K562 (cell line): ENCODE measurements around the gene CEND1. TPM values are rescaled to one million over a fixed set of nuclear protein-coding genes. Genes with fewer than 3 reads are reported as not detected.

Experiments
- BACH1 ChIP-seq: fragments of 200-800 bp; sonication (Bioruptor generic); IDR thresholded peaks from 2 replicates; pipeline ENCODE4 v1.6.1; 2016; ENCODE audit warnings: missing genetic modification characterization, missing compliant biosample characterization
- BCLAF1 ChIP-seq, 2 experiments: fragments of 450-650 bp in 1 of 2; IDR thresholded peaks; 2 replicates each; pipeline ENCODE4 v1.6.1; 2011 to 2017; ENCODE audit warnings: low read depth in 2 of 2, antibody characterized with exemption in 1 of 2, borderline replicate concordance in 1 of 2, low read length in 1 of 2, mild to moderate bottlenecking in 1 of 2, mixed read lengths in 1 of 2; ENCODE audit not compliant: control insufficient read depth in 1 of 2
- BCOR ChIP-seq: fragments of 450-650 bp; IDR thresholded peaks from 2 replicates; pipeline ENCODE4 v1.6.1; 2016
- CTCF ChIP-seq, 3 experiments: IDR thresholded peaks in 2 of 3; conservative IDR thresholded peaks in 1 of 3; 2 replicates each; pipeline ENCODE4 v1.5.1; 2011 to 2012; ENCODE audit warnings: low read length in 3 of 3, mild to moderate bottlenecking in 3 of 3, control low read depth in 2 of 3, improper control_type of control experiment in 1 of 3, inconsistent platforms in 1 of 3, low read depth in 1 of 3, mixed read lengths in 1 of 3, moderate library complexity in 1 of 3; ENCODE audit not compliant: insufficient read depth in 2 of 3
- EGR1 ChIP-seq: fragments of 450-650 bp; conservative IDR thresholded peaks from 2 replicates; pipeline ENCODE4 v1.6.1; 2017; ENCODE audit warnings: mild to moderate bottlenecking
- ELF4 ChIP-seq: fragments of 450-650 bp; formaldehyde crosslinking; IDR thresholded peaks from 2 replicates; pipeline ENCODE4 v1.4.0; 2022; ENCODE audit warnings: missing genetic modification characterization
- HBP1 ChIP-seq: fragments of 450-650 bp; formaldehyde crosslinking; IDR thresholded peaks from 2 replicates; pipeline ENCODE4 v1.4.0; 2022; ENCODE audit warnings: missing genetic modification characterization
- HDAC8 ChIP-seq: fragments of 450-650 bp; IDR thresholded peaks from 2 replicates; pipeline ENCODE4 v1.6.1; 2016; ENCODE audit warnings: mild to moderate bottlenecking, missing genetic modification characterization, moderate library complexity, missing compliant biosample characterization
- MNT ChIP-seq, 2 experiments: fragments of 450-650 bp; conservative IDR thresholded peaks; 2 replicates each; pipeline ENCODE4 v1.6.1; 2017; ENCODE audit warnings: mild to moderate bottlenecking in 2 of 2, moderate library complexity in 2 of 2
- MTF1 ChIP-seq: fragments of 250-450 bp; sonication (Bioruptor Pico); IDR thresholded peaks from 2 replicates; pipeline ENCODE4 v1.9.0; 2021; ENCODE audit warnings: moderate library complexity, mild to moderate bottlenecking, inconsistent platforms, borderline replicate concordance
- NCOA2 ChIP-seq, 2 experiments: fragments of 450-650 bp; IDR thresholded peaks; 2 replicates each; pipeline ENCODE4 v1.6.1; 2018; ENCODE audit warnings: mild to moderate bottlenecking in 2 of 2, moderate library complexity in 1 of 2; ENCODE audit not compliant: partially characterized antibody in 2 of 2
- PCBP2 ChIP-seq: fragments of 200-400 bp; formaldehyde crosslinking; IDR thresholded peaks from 2 replicates; pipeline ENCODE4 v1.6.1; 2018; ENCODE audit warnings: low read length, low read depth, mild to moderate bottlenecking, moderate library complexity; ENCODE audit not compliant: poor library complexity, severe bottlenecking
- PREB ChIP-seq: sonication (generic); formaldehyde crosslinking; IDR thresholded peaks from 2 replicates; pipeline ENCODE4 v1.8.1; 2023; ENCODE audit warnings: mild to moderate bottlenecking, missing genetic modification reagents
- RAD51 ChIP-seq: fragments of 450-650 bp; IDR thresholded peaks from 2 replicates; pipeline ENCODE4 v1.7.1; 2016; ENCODE audit warnings: low read depth, mild to moderate bottlenecking, borderline replicate concordance
- SMARCA4 ChIP-seq: fragments of 450-650 bp; IDR thresholded peaks from 2 replicates; pipeline ENCODE4 v1.6.1; 2016
- ZNF263 ChIP-seq: sonication (generic); formaldehyde crosslinking; IDR thresholded peaks from 2 replicates; pipeline ENCODE4 v1.8.0; 2022; ENCODE audit warnings: mild to moderate bottlenecking, missing genetic modification reagents, borderline replicate concordance
- ZNF444 ChIP-seq: fragments of 250-450 bp; sonication (Bioruptor Pico); IDR thresholded peaks from 2 replicates; pipeline ENCODE4 v1.4.0; 2020; ENCODE audit warnings: mild to moderate bottlenecking, moderate library complexity
- ZNF764 ChIP-seq: fragments of 250-450 bp; sonication (Bioruptor Pico); IDR thresholded peaks from 2 replicates; pipeline ENCODE4 v1.4.0; 2020; ENCODE audit warnings: low read depth, mild to moderate bottlenecking, moderate library complexity
- polyA plus RNA-seq, 8 experiments: library from polyadenylated mRNA; depleted of rRNA in 4 of 8; stranded (reverse) in 5 of 8; unstranded in 3 of 8; fragments of >200 nt; fragmentation: Nextera tagmentation in 2 of 8; fragmentation: Illumina TruSeq in 1 of 8; extraction: Ambion mirVana in 2 of 8; extraction: Trizol in 1 of 8; gene quantifications; 2 replicates each; pipeline versions ENCODE4 v1.2.1 to v1.2.3, GENCODE V29; 2011 to 2014; ENCODE audit warnings: inconsistent platforms in 1 of 8, missing spikeins in 1 of 8
- total RNA-seq, 7 experiments: library from RNA; depleted of rRNA in 6 of 7; stranded (reverse); fragments of >200 nt in 6 of 7; fragmentation: Illumina TruSeq in 2 of 7; extraction: Trizol in 2 of 7; gene quantifications; 2 replicates each; pipeline versions ENCODE4 v1.2.1 to v1.2.3, GENCODE V29; 2011 to 2021; ENCODE audit warnings: low replicate concordance in 1 of 7

The CEND1 gene
- total and polyA plus RNA-seq, 9 of the 15 experiments (the other 6 are each of a cell fraction or from before 2014, with no cell fraction given) = 0.13 to 0.18 (median 0.16) TPM; not detected in 6

GRCh38 chr11:765025-765801 lies 24.7 kb downstream of the CEND1 start (continued):
- TF ChIP-seq NCOA2 (IDR thresholded peaks at IDR 0.05; ENCODE audit: partially characterized antibody in 2 of 2) (no peak), PCBP2 (no peak), PREB (CRISPR knock-in tag) (no peak), BCOR (no peak), HBP1 (CRISPR knock-in tag) (peak; percentile 32; the same call in 1 of the 2 replicates), ZNF444 (no peak), HDAC8 (tag) (no peak), CTCF (IDR thresholded peaks at IDR 0.05 in 2 of 3, conservative IDR thresholded peaks at IDR 0.05 in 1 of 3; ENCODE audit: insufficient read depth in 2 of 3, low read depth in 1 of 3, low read length in 3 of 3) (peak; percentile 54 to 62 (median 55)), EGR1 (no peak), MTF1 (CRISPR knock-in tag) (no peak), ZNF764 (peak; percentile 16; the same call in 1 of the 2 replicates), BCLAF1 (IDR thresholded peaks at IDR 0.05; ENCODE audit: borderline replicate concordance in 1 of 2, control insufficient read depth in 1 of 2, low read depth in 2 of 2, low read length in 1 of 2) (no peak), BACH1 (tag) (no peak), ELF4 (CRISPR knock-in tag) (no peak), SMARCA4 (no peak), MNT (conservative IDR thresholded peaks at IDR 0.05) (peak in 1 of 2 experiments; percentile 21; a peak in 1 of 4 replicates), ZNF263 (CRISPR knock-in tag) (no peak), RAD51 (no peak)
